H1 (cell line): ENCODE measurements around the gene SEL1L2. TPM values are rescaled to one million over a fixed set of nuclear protein-coding genes. Genes with fewer than 3 reads are reported as not detected.

ENCODE experiments used
- ASH2L ChIP-seq: fragments of 200-600, 300-600 bp; sonication (generic); IDR thresholded peaks from one replicate; pipeline ENCODE4 v1.7.1; 2017; ENCODE audit warnings: low read length
- CBX5 ChIP-seq: fragments of 300-800, 300-1000 bp; sonication (generic); IDR thresholded peaks from 2 replicates; pipeline ENCODE4 v1.7.1; 2016; ENCODE audit warnings: antibody characterized with exemption, low read length, low read depth
- CBX8 ChIP-seq: fragments of 300-800, 300-1000 bp; sonication (generic); IDR thresholded peaks from 2 replicates; pipeline ENCODE4 v1.7.1; 2016; ENCODE audit warnings: low read depth, low read length, borderline replicate concordance
- CTBP2 ChIP-seq: IDR thresholded peaks from 2 replicates; pipeline ENCODE4 v1.7.0; 2011; ENCODE audit warnings: borderline replicate concordance, mild to moderate bottlenecking, moderate library complexity, mixed read lengths, low read length; ENCODE audit not compliant: insufficient read depth, insufficient read length
- MAX ChIP-seq: IDR thresholded peaks from 2 replicates; pipeline ENCODE4 v1.6.1; 2012; ENCODE audit warnings: inconsistent platforms
- TCF12 ChIP-seq: IDR thresholded peaks from 2 replicates; pipeline ENCODE4 v1.6.1; 2011; ENCODE audit warnings: low read depth, mild to moderate bottlenecking, low read length
- polyA plus RNA-seq, 7 experiments: library from polyadenylated mRNA; depleted of rRNA in 3 of 7; stranded (reverse) in 5 of 7; unstranded in 2 of 7; fragments of >200 nt in 5 of 7; fragments of 200-250 nt in 2 of 7; gene quantifications; 1 replicate in 5 of 7; 2 replicates in 1 of 7; 4 replicates in 1 of 7; pipeline versions ENCODE4 v1.2.1 to v1.2.3, GENCODE V29; 2011 to 2013; ENCODE audit warnings: missing spikeins in 2 of 7, mixed read lengths in 2 of 7
- total RNA-seq: library from RNA; stranded (reverse); fragmentation: NEBNext Ultra II Directional; extraction: Animal tissue kit (Norgen Biotek cat#: 25700); gene quantifications from 2 replicates; pipeline ENCODE4 v1.2.1, GENCODE V29; 2021
- TF ChIP-seq, protein P1 (sequence below): fragments of 300-600 bp; sonication (generic); IDR thresholded peaks from 2 replicates; pipeline ENCODE4 v1.7.1; 2012; ENCODE audit warnings: low read length, moderate library complexity, mild to moderate bottlenecking, inconsistent platforms; ENCODE audit not compliant: insufficient replicate concordance
- TF ChIP-seq, protein P2 (sequence below): IDR thresholded peaks from 2 replicates; pipeline ENCODE4 v1.6.1; 2011; ENCODE audit warnings: low read length, improper control_type of control experiment

The SEL1L2 gene
- total and polyA plus RNA-seq, 2 of the 8 experiments (the other 6 are each of a cell fraction or from before 2014, with no cell fraction given), result not detected

- TF ChIP-seq, protein P1, sequence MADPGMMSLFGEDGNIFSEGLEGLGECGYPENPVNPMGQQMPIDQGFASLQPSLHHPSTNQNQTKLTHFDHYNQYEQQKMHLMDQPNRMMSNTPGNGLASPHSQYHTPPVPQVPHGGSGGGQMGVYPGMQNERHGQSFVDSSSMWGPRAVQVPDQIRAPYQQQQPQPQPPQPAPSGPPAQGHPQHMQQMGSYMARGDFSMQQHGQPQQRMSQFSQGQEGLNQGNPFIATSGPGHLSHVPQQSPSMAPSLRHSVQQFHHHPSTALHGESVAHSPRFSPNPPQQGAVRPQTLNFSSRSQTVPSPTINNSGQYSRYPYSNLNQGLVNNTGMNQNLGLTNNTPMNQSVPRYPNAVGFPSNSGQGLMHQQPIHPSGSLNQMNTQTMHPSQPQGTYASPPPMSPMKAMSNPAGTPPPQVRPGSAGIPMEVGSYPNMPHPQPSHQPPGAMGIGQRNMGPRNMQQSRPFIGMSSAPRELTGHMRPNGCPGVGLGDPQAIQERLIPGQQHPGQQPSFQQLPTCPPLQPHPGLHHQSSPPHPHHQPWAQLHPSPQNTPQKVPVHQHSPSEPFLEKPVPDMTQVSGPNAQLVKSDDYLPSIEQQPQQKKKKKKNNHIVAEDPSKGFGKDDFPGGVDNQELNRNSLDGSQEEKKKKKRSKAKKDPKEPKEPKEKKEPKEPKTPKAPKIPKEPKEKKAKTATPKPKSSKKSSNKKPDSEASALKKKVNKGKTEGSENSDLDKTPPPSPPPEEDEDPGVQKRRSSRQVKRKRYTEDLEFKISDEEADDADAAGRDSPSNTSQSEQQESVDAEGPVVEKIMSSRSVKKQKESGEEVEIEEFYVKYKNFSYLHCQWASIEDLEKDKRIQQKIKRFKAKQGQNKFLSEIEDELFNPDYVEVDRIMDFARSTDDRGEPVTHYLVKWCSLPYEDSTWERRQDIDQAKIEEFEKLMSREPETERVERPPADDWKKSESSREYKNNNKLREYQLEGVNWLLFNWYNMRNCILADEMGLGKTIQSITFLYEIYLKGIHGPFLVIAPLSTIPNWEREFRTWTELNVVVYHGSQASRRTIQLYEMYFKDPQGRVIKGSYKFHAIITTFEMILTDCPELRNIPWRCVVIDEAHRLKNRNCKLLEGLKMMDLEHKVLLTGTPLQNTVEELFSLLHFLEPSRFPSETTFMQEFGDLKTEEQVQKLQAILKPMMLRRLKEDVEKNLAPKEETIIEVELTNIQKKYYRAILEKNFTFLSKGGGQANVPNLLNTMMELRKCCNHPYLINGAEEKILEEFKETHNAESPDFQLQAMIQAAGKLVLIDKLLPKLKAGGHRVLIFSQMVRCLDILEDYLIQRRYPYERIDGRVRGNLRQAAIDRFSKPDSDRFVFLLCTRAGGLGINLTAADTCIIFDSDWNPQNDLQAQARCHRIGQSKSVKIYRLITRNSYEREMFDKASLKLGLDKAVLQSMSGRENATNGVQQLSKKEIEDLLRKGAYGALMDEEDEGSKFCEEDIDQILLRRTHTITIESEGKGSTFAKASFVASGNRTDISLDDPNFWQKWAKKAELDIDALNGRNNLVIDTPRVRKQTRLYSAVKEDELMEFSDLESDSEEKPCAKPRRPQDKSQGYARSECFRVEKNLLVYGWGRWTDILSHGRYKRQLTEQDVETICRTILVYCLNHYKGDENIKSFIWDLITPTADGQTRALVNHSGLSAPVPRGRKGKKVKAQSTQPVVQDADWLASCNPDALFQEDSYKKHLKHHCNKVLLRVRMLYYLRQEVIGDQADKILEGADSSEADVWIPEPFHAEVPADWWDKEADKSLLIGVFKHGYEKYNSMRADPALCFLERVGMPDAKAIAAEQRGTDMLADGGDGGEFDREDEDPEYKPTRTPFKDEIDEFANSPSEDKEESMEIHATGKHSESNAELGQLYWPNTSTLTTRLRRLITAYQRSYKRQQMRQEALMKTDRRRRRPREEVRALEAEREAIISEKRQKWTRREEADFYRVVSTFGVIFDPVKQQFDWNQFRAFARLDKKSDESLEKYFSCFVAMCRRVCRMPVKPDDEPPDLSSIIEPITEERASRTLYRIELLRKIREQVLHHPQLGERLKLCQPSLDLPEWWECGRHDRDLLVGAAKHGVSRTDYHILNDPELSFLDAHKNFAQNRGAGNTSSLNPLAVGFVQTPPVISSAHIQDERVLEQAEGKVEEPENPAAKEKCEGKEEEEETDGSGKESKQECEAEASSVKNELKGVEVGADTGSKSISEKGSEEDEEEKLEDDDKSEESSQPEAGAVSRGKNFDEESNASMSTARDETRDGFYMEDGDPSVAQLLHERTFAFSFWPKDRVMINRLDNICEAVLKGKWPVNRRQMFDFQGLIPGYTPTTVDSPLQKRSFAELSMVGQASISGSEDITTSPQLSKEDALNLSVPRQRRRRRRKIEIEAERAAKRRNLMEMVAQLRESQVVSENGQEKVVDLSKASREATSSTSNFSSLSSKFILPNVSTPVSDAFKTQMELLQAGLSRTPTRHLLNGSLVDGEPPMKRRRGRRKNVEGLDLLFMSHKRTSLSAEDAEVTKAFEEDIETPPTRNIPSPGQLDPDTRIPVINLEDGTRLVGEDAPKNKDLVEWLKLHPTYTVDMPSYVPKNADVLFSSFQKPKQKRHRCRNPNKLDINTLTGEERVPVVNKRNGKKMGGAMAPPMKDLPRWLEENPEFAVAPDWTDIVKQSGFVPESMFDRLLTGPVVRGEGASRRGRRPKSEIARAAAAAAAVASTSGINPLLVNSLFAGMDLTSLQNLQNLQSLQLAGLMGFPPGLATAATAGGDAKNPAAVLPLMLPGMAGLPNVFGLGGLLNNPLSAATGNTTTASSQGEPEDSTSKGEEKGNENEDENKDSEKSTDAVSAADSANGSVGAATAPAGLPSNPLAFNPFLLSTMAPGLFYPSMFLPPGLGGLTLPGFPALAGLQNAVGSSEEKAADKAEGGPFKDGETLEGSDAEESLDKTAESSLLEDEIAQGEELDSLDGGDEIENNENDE, result no peak
- TF ChIP-seq TCF12 (no peak), CBX8 (no peak), CBX5 (no peak), CTBP2 (no peak), MAX (no peak), ASH2L (no peak)
- TF ChIP-seq, protein P2, sequence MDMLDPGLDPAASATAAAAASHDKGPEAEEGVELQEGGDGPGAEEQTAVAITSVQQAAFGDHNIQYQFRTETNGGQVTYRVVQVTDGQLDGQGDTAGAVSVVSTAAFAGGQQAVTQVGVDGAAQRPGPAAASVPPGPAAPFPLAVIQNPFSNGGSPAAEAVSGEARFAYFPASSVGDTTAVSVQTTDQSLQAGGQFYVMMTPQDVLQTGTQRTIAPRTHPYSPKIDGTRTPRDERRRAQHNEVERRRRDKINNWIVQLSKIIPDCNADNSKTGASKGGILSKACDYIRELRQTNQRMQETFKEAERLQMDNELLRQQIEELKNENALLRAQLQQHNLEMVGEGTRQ, result no peak
- TF ChIP-seq, all 59 proteins: peak for 0
These were observed 46.2 kb upstream of the SEL1L2 start (continued) for GRCh38 chr20:14036567-14036966.
